Stimulated activated CD8-positive, alpha-beta memory T cell treated with anti-CD3 and anti-CD28 coated beads, Interleukin-12 subunit alpha, Interleukin-12 subunit beta, amount 100 ng/mL, for 4 hours (primary cell): ENCODE measurements around the gene SLC15A4.
"Not testable (repeated sequence)": the region's sequence is repeated elsewhere in the genome, so short reads cannot be mapped to it uniquely, and the experiment has no call there.

Source experiments
- DNase-seq: peaks from one replicate; pipeline ENCODE4 v3.0.0-alpha.2; 2020; ENCODE audit warnings: low read depth

SLC15A4 gene

GRCh38 chr12:128844031-128844635, 20.4 kb upstream of the SLC15A4 start:
- DNase-seq = no peak

GRCh38 chr12:128843538-128843937, 19.8 kb upstream of the SLC15A4 start:
- no peak for DNase-seq

GRCh38 chr12:128842579-128842978, 18.8 kb upstream of the SLC15A4 start:
- no peak for DNase-seq

GRCh38 chr12:128840862-128841468, 17.2 kb upstream of the SLC15A4 start:
- no peak for DNase-seq

GRCh38 chr12:128839885-128840284, 16.1 kb upstream of the SLC15A4 start:
- DNase-seq = not testable (repeated sequence)

- no peak for DNase-seq
These were observed 9.7 kb upstream of the SLC15A4 start for GRCh38 chr12:128833418-128833817.

GRCh38 chr12:128830505-128830893, 6.7 kb upstream of the SLC15A4 start:
- no peak for DNase-seq

GRCh38 chr12:128829861-128830504, 6.2 kb upstream of the SLC15A4 start:
- no peak for DNase-seq

GRCh38 chr12:128827724-128828123, 4.0 kb upstream of the SLC15A4 start:
- no peak for DNase-seq

- no peak for DNase-seq
These were observed 2.1 kb upstream of the SLC15A4 start for GRCh38 chr12:128825835-128826234.

GRCh38 chr12:128823216-128823915, 392 bp downstream of the SLC15A4 start:
- DNase-seq = no peak

- DNase-seq = no peak
These were observed 2.9 kb downstream of the SLC15A4 start for GRCh38 chr12:128820723-128821432.

- no peak for DNase-seq
These were observed 3.5 kb downstream of the SLC15A4 start for GRCh38 chr12:128820253-128820652.

- no peak for DNase-seq
These were observed 4.2 kb downstream of the SLC15A4 start for GRCh38 chr12:128819293-128820144.

- DNase-seq = no peak
These were observed 5.4 kb downstream of the SLC15A4 start for GRCh38 chr12:128818065-128819022.

- DNase-seq = no peak
These were observed 6.4 kb downstream of the SLC15A4 start for GRCh38 chr12:128817111-128818015.

GRCh38 chr12:128816643-128816920, 7.2 kb downstream of the SLC15A4 start:
- no peak for DNase-seq

GRCh38 chr12:128815779-128816642, 7.7 kb downstream of the SLC15A4 start:
- no peak for DNase-seq
